ENCODE data around the gene FADS3.

Gene FADS3

GRCh38 chr11:61913699-61914395 lies 22.5 kb upstream of the FADS3 start:
- DNase-seq = no peak

GRCh38 chr11:61912991-61913698 lies 21.8 kb upstream of the FADS3 start:
- no peak for DNase-seq

GRCh38 chr11:61912530-61912898 lies 21.2 kb upstream of the FADS3 start:
- no peak for DNase-seq

- DNase-seq = no peak
Measured at GRCh38 chr11:61911701-61912529, 20.6 kb upstream of the FADS3 start.

GRCh38 chr11:61911128-61911700 lies 19.9 kb upstream of the FADS3 start:
- no peak for DNase-seq

- no peak for DNase-seq
Measured at GRCh38 chr11:61910187-61911127, 19.1 kb upstream of the FADS3 start.

GRCh38 chr11:61908730-61909316 lies 17.5 kb upstream of the FADS3 start:
- DNase-seq = no peak

- no peak for DNase-seq
Measured at GRCh38 chr11:61907871-61908729, 16.8 kb upstream of the FADS3 start.

GRCh38 chr11:61907282-61907681 lies 15.9 kb upstream of the FADS3 start:
- DNase-seq = no peak

GRCh38 chr11:61906522-61906909 lies 15.2 kb upstream of the FADS3 start:
- no peak for DNase-seq

GRCh38 chr11:61905801-61906521 lies 14.6 kb upstream of the FADS3 start:
- no peak for DNase-seq

- DNase-seq = no peak
Measured at GRCh38 chr11:61905067-61905696, 13.8 kb upstream of the FADS3 start.

GRCh38 chr11:61904539-61905048 lies 13.2 kb upstream of the FADS3 start:
- DNase-seq = no peak

GRCh38 chr11:61903845-61904244 lies 12.5 kb upstream of the FADS3 start:
- no peak for DNase-seq

GRCh38 chr11:61902313-61902712 lies 11.0 kb upstream of the FADS3 start:
- no peak for DNase-seq

GRCh38 chr11:61901397-61901796 lies 10.1 kb upstream of the FADS3 start:
- no peak for DNase-seq

GRCh38 chr11:61900251-61900650 lies 8.9 kb upstream of the FADS3 start:
- no peak for DNase-seq

GRCh38 chr11:61899146-61899841 lies 7.9 kb upstream of the FADS3 start:
- peak; percentile 71 for DNase-seq

GRCh38 chr11:61898247-61898582 lies 6.9 kb upstream of the FADS3 start:
- no peak for DNase-seq

All from NK-92 treated with Interleukin-12 subunit alpha and Interleukin-12 subunit beta, amount 100 ng/mL, for 24 hours (cell line).